EL (cell line): ENCODE measurements around the gene PGRMC2.
A peak's percentile ranks its signal among the peaks of the same experiment; 100 is the strongest.
"Not testable (repeated sequence)": the region's sequence is repeated elsewhere in the genome, so short reads cannot be mapped to it uniquely, and the experiment has no call there.

ENCODE experiments used
- DNase-seq: peaks from one replicate; pipeline ENCODE4 v3.0.0-alpha.2; 2016

PGRMC2 gene

GRCh38 chr4:128265550-128265949 is 22.1 kb downstream of the PGRMC2 start:
- peak; percentile 15 for DNase-seq

GRCh38 chr4:128259889-128260288 is 27.7 kb downstream of the PGRMC2 start:
- not testable (repeated sequence) for DNase-seq

DNA sequence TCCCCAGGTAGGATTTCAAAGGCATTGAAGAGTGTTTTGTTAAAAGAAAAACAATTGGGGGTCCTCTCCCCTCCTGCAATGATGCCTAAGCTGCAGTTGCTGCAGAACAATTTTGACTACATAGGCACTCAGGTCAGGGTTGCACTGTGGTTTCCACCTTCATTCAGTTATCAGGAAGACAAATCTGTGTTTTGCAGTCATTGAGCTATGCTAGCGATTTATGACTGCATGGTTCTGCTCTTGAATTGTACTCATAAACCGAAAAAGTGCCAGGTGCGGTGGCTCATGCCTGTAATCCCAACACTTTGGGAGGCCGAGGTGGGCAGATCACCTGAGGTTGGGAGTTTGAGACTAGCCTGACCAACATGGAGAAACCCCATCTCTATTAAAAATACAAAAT is 29.4 kb downstream of the PGRMC2 start:
- not testable (repeated sequence) for DNase-seq

- DNase-seq, result no peak
Measured at GRCh38 chr4:128256539-128256938, 31.1 kb downstream of the PGRMC2 start.

- no peak for DNase-seq
Measured at GRCh38 chr4:128255906-128256305, 31.7 kb downstream of the PGRMC2 start.

DNA sequence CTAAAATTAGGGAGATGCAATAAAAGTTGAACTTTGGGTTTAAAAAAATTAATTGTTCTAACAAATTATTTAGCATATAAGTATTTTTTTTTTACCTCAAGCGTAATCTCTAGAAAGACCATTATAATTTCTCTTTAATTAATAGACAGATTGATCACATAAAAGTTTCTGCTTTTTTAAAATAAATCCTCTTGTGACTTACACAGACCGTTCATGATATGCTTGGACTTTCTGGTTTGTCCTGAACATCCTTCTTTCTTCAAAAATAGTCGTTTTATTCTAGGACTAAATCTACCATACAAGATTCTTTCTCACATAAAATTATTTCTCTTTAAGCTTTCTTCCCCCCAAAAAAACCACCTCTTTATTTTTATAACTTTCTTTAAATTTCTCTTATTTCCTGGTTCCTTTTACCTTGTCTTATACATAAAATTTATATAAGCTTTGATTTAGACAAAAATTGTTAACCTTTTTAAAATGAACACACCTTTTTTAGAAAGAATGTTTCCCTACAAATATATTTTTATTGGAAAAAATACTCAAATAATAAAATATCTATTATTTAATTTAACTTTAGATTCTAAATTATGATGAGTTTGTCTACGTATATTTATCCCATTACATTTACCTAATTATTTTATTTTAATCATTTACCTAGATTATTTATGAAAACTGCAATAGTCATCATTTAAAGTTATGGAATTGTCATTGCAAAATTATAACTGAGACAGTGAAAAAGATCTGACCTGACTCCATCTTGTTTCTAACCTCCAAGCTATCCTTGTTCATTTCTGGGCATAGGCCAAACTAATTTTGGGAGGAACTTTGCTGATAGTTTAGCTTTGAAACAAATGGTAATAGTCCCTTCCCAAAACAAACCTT is 37.6 kb downstream of the PGRMC2 start:
- no peak for DNase-seq

DNA sequence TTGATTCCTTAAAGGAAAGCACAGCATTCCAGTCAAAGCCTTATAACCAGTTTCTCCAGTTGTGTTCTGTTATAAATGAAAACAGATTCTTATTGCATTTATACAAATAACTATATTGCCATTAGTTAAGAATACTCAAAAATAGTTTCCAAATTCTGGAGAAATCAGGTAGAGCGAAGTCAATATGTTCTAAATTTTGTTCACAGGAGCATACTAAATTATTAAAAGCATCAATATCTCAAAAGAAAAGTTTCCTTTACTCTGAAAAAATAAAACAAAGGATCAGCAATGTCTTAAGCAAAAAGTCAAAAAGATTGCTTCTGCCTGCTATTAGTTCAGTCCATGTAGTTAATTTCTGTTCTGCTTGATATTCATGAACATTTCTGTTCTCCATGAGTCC is 39.7 kb downstream of the PGRMC2 start:
- no peak for DNase-seq

GRCh38 chr4:128245391-128245790 is 42.2 kb downstream of the PGRMC2 start:
- not testable (repeated sequence) for DNase-seq

DNA sequence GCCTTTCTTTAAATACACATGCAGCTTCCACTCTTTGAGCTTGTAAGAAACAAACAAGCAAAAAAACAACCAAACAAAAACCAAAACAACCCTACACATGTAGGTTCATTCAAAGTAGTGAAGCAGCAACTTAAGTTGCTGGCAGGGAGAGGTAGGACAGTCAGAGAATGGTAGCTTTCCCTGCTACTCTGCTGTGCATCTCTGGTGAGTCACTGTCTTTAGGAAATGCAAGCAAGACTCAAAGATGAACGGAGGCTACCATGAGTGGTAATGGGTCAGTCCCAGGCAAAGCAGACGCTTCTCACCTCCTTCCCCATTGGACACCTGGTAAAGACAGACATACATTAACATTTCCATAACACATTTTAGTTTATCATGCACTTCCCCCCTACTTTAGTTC is 43.2 kb downstream of the PGRMC2 start:
- DNase-seq, result peak; percentile 59

GRCh38 chr4:128242601-128243000 is 45.0 kb downstream of the PGRMC2 start:
- no peak for DNase-seq

GRCh38 chr4:128241981-128242380 is 45.6 kb downstream of the PGRMC2 start:
- no peak for DNase-seq

GRCh38 chr4:128241425-128241913 is 46.1 kb downstream of the PGRMC2 start:
- DNase-seq, result peak; percentile 100

- DNase-seq, result no peak
Measured at GRCh38 chr4:128241019-128241418, 46.6 kb downstream of the PGRMC2 start.

GRCh38 chr4:128234836-128235235 is 52.8 kb downstream of the PGRMC2 start:
- DNase-seq, result no peak

GRCh38 chr4:128232719-128233118 is 54.9 kb downstream of the PGRMC2 start:
- DNase-seq, result no peak

- DNase-seq, result peak; percentile 13
Measured at GRCh38 chr4:128228845-128229795, 58.5 kb downstream of the PGRMC2 start.

DNA sequence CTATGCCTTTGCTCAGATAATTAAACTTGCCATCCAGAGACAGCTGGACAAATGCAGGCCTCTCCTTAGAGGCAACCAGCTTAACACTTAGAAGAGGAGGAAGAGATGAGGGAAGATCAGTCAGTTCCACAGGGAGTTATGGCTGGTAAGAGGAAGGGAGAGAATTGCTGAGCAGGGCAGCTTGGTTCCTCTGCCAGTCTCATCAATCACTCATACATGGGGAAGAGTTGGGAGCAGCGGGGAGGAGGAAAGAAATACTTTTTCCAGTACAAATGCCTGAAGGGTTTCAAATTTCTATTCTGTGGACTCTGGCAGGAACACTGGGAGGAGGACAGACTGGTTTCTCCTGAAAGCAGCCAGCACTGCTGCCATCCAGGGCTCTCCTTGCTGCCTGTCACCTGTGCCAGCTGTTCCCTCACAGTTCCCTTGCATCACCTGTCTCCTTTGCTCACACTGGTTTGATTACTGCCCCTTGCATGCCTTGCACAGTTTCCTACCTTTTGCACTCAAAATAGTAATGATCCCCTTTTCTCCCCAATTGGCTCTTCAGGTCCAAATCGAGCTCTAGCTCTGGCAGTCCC is 59.5 kb downstream of the PGRMC2 start:
- no peak for DNase-seq

DNA sequence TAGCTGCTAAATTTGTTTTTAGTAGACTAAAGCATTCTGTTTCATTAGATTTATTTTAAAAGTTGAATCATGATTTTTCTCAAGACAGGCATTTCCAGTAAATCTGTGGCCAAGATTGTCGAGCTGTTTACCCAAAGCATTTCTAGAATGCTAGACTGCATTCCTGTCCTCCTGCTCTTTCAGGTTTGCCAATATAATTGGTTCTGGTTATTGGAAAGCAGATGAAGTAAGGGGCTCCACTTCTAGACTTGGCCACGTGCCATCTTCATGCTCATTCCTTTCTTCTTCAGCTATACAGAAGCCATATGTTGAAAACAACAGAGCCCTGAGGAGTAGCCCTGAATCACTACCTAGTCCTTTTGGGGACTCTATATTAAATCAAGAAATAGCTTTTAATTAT is 62.5 kb downstream of the PGRMC2 start:
- peak; percentile 92 for DNase-seq

DNA sequence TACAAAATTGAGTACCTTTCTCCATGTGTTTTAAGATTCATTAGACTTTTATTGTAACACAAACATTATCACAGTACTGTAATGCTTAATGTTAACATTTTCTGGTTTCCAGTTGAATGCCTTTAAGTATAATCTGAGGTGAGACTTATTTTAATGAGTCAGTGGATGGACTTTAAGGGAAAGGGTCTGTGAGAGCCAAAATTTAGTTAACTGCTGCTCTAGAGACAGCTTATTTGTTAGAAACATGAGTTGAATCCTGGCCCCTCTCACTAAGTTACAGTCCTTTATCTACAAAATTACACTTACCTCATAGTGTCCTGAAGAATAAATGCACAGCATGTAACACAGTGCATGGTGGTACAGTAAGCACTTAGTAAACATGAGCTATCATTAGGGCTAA is 66.0 kb downstream of the PGRMC2 start:
- no peak for DNase-seq

DNA sequence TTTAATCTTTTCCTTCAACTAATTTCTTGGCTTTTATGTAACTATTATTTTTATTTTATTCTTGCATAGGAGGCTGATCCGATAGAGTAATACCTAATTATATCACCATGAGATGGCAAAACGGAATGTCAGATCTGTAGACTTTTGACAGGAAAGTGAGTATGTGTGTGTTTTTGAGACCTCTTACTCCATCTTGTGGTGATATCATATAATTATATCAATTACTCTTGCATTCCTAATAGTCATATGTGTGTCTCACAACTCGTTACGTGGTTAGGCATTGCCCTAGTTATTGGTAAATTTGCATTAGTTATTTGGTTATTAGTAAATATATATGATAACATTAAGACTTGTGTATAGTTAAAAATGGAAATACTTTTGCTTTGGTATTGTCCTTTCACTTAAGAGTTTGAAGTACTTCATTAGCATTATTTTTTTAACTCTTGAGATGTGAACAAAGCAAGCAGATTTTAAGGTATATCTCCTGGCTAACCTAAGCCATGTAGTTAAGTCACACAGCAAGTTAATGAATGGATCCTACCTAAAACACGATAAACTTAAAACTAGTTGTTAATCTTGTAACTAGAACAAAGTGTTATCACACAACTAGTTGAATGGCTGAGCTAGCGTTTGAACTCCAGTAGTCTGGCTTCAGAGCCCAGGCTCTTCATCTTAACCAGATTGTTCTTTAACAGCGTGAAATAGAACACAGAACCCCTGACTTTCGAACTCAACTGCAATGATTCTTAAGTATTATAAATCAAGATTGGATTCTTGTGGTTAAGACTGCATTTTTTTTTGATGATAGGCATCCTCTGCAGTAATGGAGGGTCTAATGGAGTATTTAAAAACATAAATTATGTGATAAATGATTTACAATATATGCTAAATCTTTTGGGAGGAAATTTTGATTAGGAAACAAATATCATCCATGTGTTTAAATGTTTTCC is 67.1 kb downstream of the PGRMC2 start:
- peak; percentile 73 for DNase-seq
